WTC11 (cell line): ENCODE results near the gene ZDHHC11. TPM values are rescaled to one million over a fixed set of nuclear protein-coding genes. Genes with fewer than 3 reads are reported as not detected.
A peak's percentile ranks its signal among the peaks of the same experiment; 100 is the strongest.

ENCODE experiments used
- ATAC-seq: fragments of 200-7000 bp; cut with Tn5 transposase; 2 replicates; pipeline ENCODE4 v1.10.0; 2021; ENCODE audit warnings: mild to moderate bottlenecking, moderate library complexity
- CTCF ChIA-PET: fragments of 300-600 bp; sonication (Branson Sonifier 250); formaldehyde crosslinking; loops from one replicate; lab custom pipeline; 2021; ENCODE audit warnings: antibody characterized with exemption; lab: Charles Lee
- POLR2A ChIA-PET: fragments of 350-600 bp; sonication (Branson Sonifier 250); formaldehyde crosslinking; loops from one replicate; lab custom pipeline; 2021; ENCODE audit warnings: antibody characterized with exemption; lab: Charles Lee
- DNase-seq: peaks from one replicate; pipeline ENCODE4 v3.0.0; 2021; ENCODE audit warnings: low spot score
- H3K27ac Mint-ChIP-seq: 2 replicates; pipeline ENCODE4 v1.8.0; 2021; ENCODE audit warnings: mixed read lengths
- H3K27me3 Mint-ChIP-seq: 2 replicates; pipeline ENCODE4 v1.8.0; 2021; ENCODE audit warnings: low read depth, mild to moderate bottlenecking, moderate library complexity, mixed read lengths
- H3K36me3 Mint-ChIP-seq: 2 replicates; pipeline ENCODE4 v1.8.0; 2021; ENCODE audit warnings: mixed read lengths
- H3K4me1 Mint-ChIP-seq: 2 replicates; pipeline ENCODE4 v1.8.0; 2022; ENCODE audit warnings: mixed read lengths
- H3K4me3 Mint-ChIP-seq: 2 replicates; pipeline ENCODE4 v1.8.0; 2021; ENCODE audit warnings: mild to moderate bottlenecking, moderate library complexity, mixed read lengths
- H3K9me3 Mint-ChIP-seq: 2 replicates; pipeline ENCODE4 v1.8.0; 2021; ENCODE audit warnings: mixed read lengths
- CDX4 ChIP-seq: fragments of 250-450 bp; sonication (Bioruptor Pico); IDR thresholded peaks from 2 replicates; pipeline ENCODE4 v1.9.0; 2021; ENCODE audit warnings: moderate library complexity, mild to moderate bottlenecking, inconsistent platforms, borderline replicate concordance
- ELF4 ChIP-seq: sonication (generic); formaldehyde crosslinking; IDR thresholded peaks from 2 replicates; pipeline ENCODE4 v1.8.1; 2022; ENCODE audit warnings: low read depth, mild to moderate bottlenecking, moderate library complexity, missing genetic modification reagents
- FOXP1 ChIP-seq: sonication (generic); formaldehyde crosslinking; IDR thresholded peaks from 2 replicates; pipeline ENCODE4 v1.8.0; 2022; ENCODE audit warnings: missing genetic modification reagents, mild to moderate bottlenecking, moderate library complexity, borderline replicate concordance
- IRF1 ChIP-seq: sonication (generic); formaldehyde crosslinking; IDR thresholded peaks from 2 replicates; pipeline ENCODE4 v1.8.0; 2023; ENCODE audit warnings: missing genetic modification reagents
- NFE2L1 ChIP-seq: sonication (generic); formaldehyde crosslinking; IDR thresholded peaks from 2 replicates; pipeline ENCODE4 v1.8.1; 2023; ENCODE audit warnings: missing genetic modification reagents
- NR1H2 ChIP-seq: sonication (generic); formaldehyde crosslinking; IDR thresholded peaks from 2 replicates; pipeline ENCODE4 v1.9.0; 2021; ENCODE audit warnings: mild to moderate bottlenecking, moderate library complexity, missing genetic modification reagents
- OVOL2 ChIP-seq: fragments of 250-450 bp; sonication (Bioruptor Pico); IDR thresholded peaks from 2 replicates; pipeline ENCODE4 v1.9.0; 2021; ENCODE audit warnings: mild to moderate bottlenecking, borderline replicate concordance
- PREB ChIP-seq: sonication (generic); formaldehyde crosslinking; IDR thresholded peaks from 2 replicates; pipeline ENCODE4 v1.8.1; 2022; ENCODE audit warnings: mild to moderate bottlenecking, missing genetic modification reagents, moderate library complexity, borderline replicate concordance
- RORB ChIP-seq: fragments of 250-450 bp; sonication (Bioruptor Pico); IDR thresholded peaks from 2 replicates; pipeline ENCODE4 v1.9.0; 2021; ENCODE audit warnings: mild to moderate bottlenecking
- SP1 ChIP-seq: sonication (generic); formaldehyde crosslinking; conservative IDR thresholded peaks from 2 replicates; pipeline ENCODE4 v1.8.1; 2022; ENCODE audit warnings: missing genetic modification reagents
- ZNF232 ChIP-seq: sonication (generic); formaldehyde crosslinking; IDR thresholded peaks from 2 replicates; pipeline ENCODE4 v1.8.0; 2022; ENCODE audit warnings: mild to moderate bottlenecking, missing genetic modification reagents
- ZNF263 ChIP-seq: sonication (generic); formaldehyde crosslinking; IDR thresholded peaks from 2 replicates; pipeline ENCODE4 v1.8.1; 2022; ENCODE audit warnings: low read depth, mild to moderate bottlenecking, moderate library complexity, missing genetic modification reagents
- ZNF317 ChIP-seq: sonication (generic); formaldehyde crosslinking; IDR thresholded peaks from 2 replicates; pipeline ENCODE4 v1.8.1; 2023; ENCODE audit warnings: low read depth, mild to moderate bottlenecking, moderate library complexity, missing genetic modification reagents, borderline replicate concordance
- ZNF396 ChIP-seq: fragments of 250-450 bp; sonication (Bioruptor Pico); IDR thresholded peaks from 2 replicates; pipeline ENCODE4 v1.8.0; 2021; ENCODE audit warnings: mild to moderate bottlenecking, moderate library complexity, borderline replicate concordance
- ZNF416 ChIP-seq: fragments of 250-450 bp; sonication (Bioruptor Pico); IDR thresholded peaks from 2 replicates; pipeline ENCODE4 v1.9.0; 2021; ENCODE audit warnings: mild to moderate bottlenecking, inconsistent platforms
- ZNF423 ChIP-seq: fragments of 250-450 bp; sonication (Bioruptor Pico); IDR thresholded peaks from 2 replicates; pipeline ENCODE4 v2.1.2; 2022; ENCODE audit warnings: mild to moderate bottlenecking, moderate library complexity
- ZNF671 ChIP-seq: fragments of 250-450 bp; sonication (Bioruptor Pico); IDR thresholded peaks from 2 replicates; pipeline ENCODE4 v1.8.0; 2021; ENCODE audit warnings: mild to moderate bottlenecking
- total RNA-seq: library from RNA; stranded (reverse); gene quantifications from 3 replicates; pipeline ENCODE4 v1.2.3, GENCODE V29; 2021
- TF ChIP-seq, protein P1 (sequence below): sonication (generic); formaldehyde crosslinking; IDR thresholded peaks from 2 replicates; pipeline ENCODE4 v1.8.1; 2022; ENCODE audit warnings: low read depth, missing genetic modification reagents, borderline replicate concordance
- TF ChIP-seq, protein P2 (sequence below): sonication (generic); formaldehyde crosslinking; IDR thresholded peaks from 2 replicates; pipeline ENCODE4 v1.8.0; 2022; ENCODE audit warnings: mild to moderate bottlenecking, missing genetic modification reagents
- TF ChIP-seq, protein P3 (sequence below): fragments of 250-450 bp; sonication (Bioruptor Pico); IDR thresholded peaks from 2 replicates; pipeline ENCODE4 v1.9.0; 2021; ENCODE audit warnings: mild to moderate bottlenecking

Gene ZDHHC11
- total RNA-seq, 1 experiment from 2014 or later, result 21.4 TPM

DNA sequence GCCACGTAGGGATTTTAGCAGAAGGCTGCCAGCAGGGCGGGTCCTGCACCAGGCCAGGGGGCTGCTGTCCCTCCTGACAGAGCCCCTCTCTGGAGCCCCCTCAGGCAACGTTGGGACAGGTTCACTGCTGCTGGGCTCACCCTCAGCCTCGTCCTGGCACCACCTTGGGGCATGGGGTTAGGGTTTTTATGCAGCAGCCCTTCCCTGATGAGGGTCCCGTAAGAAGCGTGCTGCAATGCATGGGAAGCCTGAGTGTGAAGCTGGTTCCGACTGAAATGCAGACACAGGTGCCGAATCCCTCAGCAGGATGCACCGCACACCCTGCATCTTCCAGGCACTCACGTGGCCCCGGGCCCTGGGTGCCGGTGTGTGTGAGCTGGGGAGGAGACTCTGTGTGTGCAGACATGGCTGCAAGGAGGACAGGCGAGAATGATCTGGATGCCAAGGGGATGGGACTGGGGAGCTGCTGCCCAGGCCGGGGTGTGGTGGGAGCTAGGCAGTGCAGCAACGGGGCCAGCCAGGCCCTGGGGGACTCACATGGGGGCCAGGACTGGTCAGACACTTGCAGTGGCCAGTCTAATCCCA lies 93.3 kb downstream of the ZDHHC11 start:
- TF ChIP-seq, protein P1, sequence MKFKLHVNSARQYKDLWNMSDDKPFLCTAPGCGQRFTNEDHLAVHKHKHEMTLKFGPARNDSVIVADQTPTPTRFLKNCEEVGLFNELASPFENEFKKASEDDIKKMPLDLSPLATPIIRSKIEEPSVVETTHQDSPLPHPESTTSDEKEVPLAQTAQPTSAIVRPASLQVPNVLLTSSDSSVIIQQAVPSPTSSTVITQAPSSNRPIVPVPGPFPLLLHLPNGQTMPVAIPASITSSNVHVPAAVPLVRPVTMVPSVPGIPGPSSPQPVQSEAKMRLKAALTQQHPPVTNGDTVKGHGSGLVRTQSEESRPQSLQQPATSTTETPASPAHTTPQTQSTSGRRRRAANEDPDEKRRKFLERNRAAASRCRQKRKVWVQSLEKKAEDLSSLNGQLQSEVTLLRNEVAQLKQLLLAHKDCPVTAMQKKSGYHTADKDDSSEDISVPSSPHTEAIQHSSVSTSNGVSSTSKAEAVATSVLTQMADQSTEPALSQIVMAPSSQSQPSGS (CRISPR knock-in tag), result no peak
- TF ChIP-seq ZNF263 (CRISPR knock-in tag) (no peak), ELF4 (CRISPR knock-in tag) (no peak), RORB (CRISPR knock-in tag) (no peak)
- POLR2A ChIA-PET, result interaction anchor here (0.8 kb wide), 1 partner anchor 84 kb away, joined by 7 read pairs; no protein-coding TSS in a partner anchor
- no peak for DNase-seq
- Mint-ChIP-seq H3K9me3 (no peaks in the 10 kb centered on the region), H3K27ac (peak overlapping the region; percentile 91), H3K4me1 (no peaks in the 10 kb centered on the region), H3K27me3 (no peaks in the 10 kb centered on the region; the same call in 1 of the 2 replicates), H3K4me3 (no peak overlapping the region), H3K36me3 (no peaks in the 10 kb centered on the region)
- peak; percentile 7 for ATAC-seq
- CTCF ChIA-PET, result interaction anchor here (0.8 to 1.8 kb wide), 7 partner anchors 10 to 311 kb away, joined by 3 to 8 read pairs (median 3); no protein-coding TSS in a partner anchor

GRCh38 chr5:756865-757345 lies 93.9 kb downstream of the ZDHHC11 start:
- no peak overlapping the region for H3K4me3 Mint-ChIP-seq
- ChIA-PET POLR2A (no interaction called here), CTCF (interaction anchor here (0.8 to 1.8 kb wide), 2 partner anchors 85 to 310 kb away, joined by 3 to 8 read pairs; no protein-coding TSS in a partner anchor)
- DNase-seq (no peak), ATAC-seq (no peak)
- no peaks in the 10 kb centered on the region; the same call in 1 of the 2 replicates for H3K27me3 Mint-ChIP-seq
- H3K36me3 Mint-ChIP-seq, result no peaks in the 10 kb centered on the region
- no peaks in the 10 kb centered on the region for H3K4me1 Mint-ChIP-seq
- H3K27ac Mint-ChIP-seq, result peak overlapping the region; percentile 53; the same call in 1 of the 2 replicates
- TF ChIP-seq ZNF671 (CRISPR knock-in tag) (no peak), IRF1 (no peak), ZNF396 (CRISPR knock-in tag) (no peak), FOXP1 (CRISPR knock-in tag) (no peak), ZNF423 (no peak), SP1 (CRISPR knock-in tag) (no peak), OVOL2 (CRISPR knock-in tag) (no peak), ZNF317 (no peak), ZNF416 (CRISPR knock-in tag) (no peak), CDX4 (no peak), NR1H2 (CRISPR knock-in tag) (no peak), ZNF232 (CRISPR knock-in tag) (no peak), PREB (CRISPR knock-in tag) (no peak), NFE2L1 (CRISPR knock-in tag) (no peak)
- TF ChIP-seq, protein P2, sequence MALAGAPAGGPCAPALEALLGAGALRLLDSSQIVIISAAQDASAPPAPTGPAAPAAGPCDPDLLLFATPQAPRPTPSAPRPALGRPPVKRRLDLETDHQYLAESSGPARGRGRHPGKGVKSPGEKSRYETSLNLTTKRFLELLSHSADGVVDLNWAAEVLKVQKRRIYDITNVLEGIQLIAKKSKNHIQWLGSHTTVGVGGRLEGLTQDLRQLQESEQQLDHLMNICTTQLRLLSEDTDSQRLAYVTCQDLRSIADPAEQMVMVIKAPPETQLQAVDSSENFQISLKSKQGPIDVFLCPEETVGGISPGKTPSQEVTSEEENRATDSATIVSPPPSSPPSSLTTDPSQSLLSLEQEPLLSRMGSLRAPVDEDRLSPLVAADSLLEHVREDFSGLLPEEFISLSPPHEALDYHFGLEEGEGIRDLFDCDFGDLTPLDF (CRISPR knock-in tag), result no peak
- TF ChIP-seq, protein P3, sequence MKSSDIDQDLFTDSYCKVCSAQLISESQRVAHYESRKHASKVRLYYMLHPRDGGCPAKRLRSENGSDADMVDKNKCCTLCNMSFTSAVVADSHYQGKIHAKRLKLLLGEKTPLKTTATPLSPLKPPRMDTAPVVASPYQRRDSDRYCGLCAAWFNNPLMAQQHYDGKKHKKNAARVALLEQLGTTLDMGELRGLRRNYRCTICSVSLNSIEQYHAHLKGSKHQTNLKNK (CRISPR knock-in tag), result no peak
- H3K9me3 Mint-ChIP-seq, result no peaks in the 10 kb centered on the region
